Measurements from ENCODE around the gene LGMN. TPM values are rescaled to one million over a fixed set of nuclear protein-coding genes. Genes with fewer than 3 reads are reported as not detected.
A peak's percentile ranks its signal among the peaks of the same experiment; 100 is the strongest.
"Not testable (repeated sequence)": the region's sequence is repeated elsewhere in the genome, so short reads cannot be mapped to it uniquely, and the experiment has no call there.

LGMN gene
- total and polyA plus RNA-seq, 9 of the 15 experiments (the other 6 are each of a cell fraction or from before 2014, with no cell fraction given), result 0.05 to 1.4 (median 0.43) TPM; not detected in 2

DNA sequence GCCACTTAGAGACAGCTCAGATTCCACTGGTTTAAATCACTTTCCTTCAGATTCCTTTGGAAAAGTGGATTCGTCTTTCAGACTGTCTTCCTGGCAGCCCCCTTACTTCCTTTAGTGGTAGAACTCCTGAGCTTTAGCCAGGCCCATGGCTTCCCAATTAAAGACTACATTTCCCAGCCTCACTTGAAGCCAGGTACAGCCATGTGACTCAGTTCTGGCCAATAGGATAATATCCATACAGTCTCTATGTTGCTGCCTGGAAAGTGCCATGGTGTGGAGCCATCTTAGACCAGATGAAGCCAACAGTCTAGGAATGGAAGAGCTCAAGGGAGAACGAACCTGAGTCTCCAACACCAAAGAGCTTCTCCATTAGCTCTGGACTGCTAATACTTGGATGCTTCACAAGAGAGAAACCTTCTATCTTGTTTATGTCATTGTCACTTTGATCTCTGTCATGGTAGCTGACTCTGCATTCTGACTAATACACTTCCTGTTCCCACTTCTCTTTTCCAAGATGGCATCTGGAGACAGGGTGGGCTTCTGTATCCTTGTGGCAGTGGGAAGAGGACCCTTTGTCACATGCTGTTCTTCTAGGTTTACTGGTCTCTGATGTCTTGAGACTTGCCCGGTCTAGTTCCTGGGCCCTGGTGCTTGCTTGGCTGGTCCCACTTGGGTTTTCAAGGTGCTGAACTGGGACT, 30.6 kb upstream of the LGMN start:
- in situ Hi-C loops (cut with MboI), result not testable (repeated sequence)

More for the DNA sequence above, 30.6 kb upstream of the LGMN start:
- TF ChIP-seq HCFC1 (IDR thresholded peaks at IDR 0.05; ENCODE audit: low read depth, low read length), result peak; percentile 63
- peak; percentile 53; the same call in 1 of the 2 replicates for TF ChIP-seq ZNF143 (CRISPR knock-in tag; IDR thresholded peaks at IDR 0.05)
- peak in 1 of 3 experiments; percentile 25 for TF ChIP-seq YY1 (IDR thresholded peaks at IDR 0.05; ENCODE audit: borderline replicate concordance in 1 of 3, control insufficient read depth in 1 of 3, extremely low read depth in 1 of 3, insufficient read depth in 3 of 3, insufficient read length in 1 of 3, insufficient replicate concordance in 2 of 3, low read depth in 1 of 3, low read length in 2 of 3)
- TF ChIP-seq SPI1 (IDR thresholded peaks at IDR 0.05; ENCODE audit: borderline replicate concordance, low read depth, low read length), result peak; percentile 32; the same call in 1 of the 2 replicates
- TF ChIP-seq, protein P1, sequence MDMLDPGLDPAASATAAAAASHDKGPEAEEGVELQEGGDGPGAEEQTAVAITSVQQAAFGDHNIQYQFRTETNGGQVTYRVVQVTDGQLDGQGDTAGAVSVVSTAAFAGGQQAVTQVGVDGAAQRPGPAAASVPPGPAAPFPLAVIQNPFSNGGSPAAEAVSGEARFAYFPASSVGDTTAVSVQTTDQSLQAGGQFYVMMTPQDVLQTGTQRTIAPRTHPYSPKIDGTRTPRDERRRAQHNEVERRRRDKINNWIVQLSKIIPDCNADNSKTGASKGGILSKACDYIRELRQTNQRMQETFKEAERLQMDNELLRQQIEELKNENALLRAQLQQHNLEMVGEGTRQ (CRISPR knock-in tag; IDR thresholded peaks at IDR 0.05), result peak; percentile 82
- TF ChIP-seq, protein P2, sequence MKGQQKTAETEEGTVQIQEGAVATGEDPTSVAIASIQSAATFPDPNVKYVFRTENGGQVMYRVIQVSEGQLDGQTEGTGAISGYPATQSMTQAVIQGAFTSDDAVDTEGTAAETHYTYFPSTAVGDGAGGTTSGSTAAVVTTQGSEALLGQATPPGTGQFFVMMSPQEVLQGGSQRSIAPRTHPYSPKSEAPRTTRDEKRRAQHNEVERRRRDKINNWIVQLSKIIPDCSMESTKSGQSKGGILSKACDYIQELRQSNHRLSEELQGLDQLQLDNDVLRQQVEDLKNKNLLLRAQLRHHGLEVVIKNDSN (CRISPR knock-in tag; IDR thresholded peaks at IDR 0.05), result peak; percentile 63; the same call in 1 of the 2 replicates
- TF ChIP-seq RAD51 (IDR thresholded peaks at IDR 0.05; ENCODE audit: borderline replicate concordance, low read depth), result peak; percentile 35; the same call in 1 of the 2 replicates
- 17% methylated on average over 1 of the region's 3 CpGs for WGBS (ENCODE audit: insufficient coverage, low coverage, missing lambda C conversion rate)
- H3K9me1 ChIP-seq (ENCODE audit: control insufficient read depth, insufficient read depth, low read length); DNase-seq (ENCODE audit: extremely low read depth in 1 of 4, low spot score in 3 of 4); BruUV-seq (replicated peaks); H3K9ac ChIP-seq (ENCODE audit: insufficient read depth in 1 of 2, low read depth in 2 of 2, low read length in 2 of 2); POLR2A ChIA-PET; H3K27ac ChIP-seq (ENCODE audit: extremely low read depth, low read depth, low read length); H3K9me3 ChIP-seq (replicated peaks; ENCODE audit: control insufficient read depth, insufficient read depth, low read depth, low read length); H3K4me2 ChIP-seq (ENCODE audit: insufficient read depth, low read length); H3K36me3 ChIP-seq (ENCODE audit: control insufficient read depth, insufficient read depth, low read length); H3K4me3 ChIP-seq; H3K79me2 ChIP-seq (ENCODE audit: control insufficient read depth, insufficient read depth, low read length); H3K4me1 ChIP-seq (replicated peaks in 1 of 2; ENCODE audit: control insufficient read depth in 2 of 2, insufficient read depth in 2 of 2, low read length in 2 of 2); H2AFZ ChIP-seq (ENCODE audit: low read depth, low read length); CTCF ChIA-PET (ENCODE audit: low intra/inter-chr PET ratio); intact Hi-C loops (cut with micrococcal nuclease); H4K20me1 ChIP-seq (replicated peaks; ENCODE audit: control insufficient read depth, insufficient read depth, low read length); H3K27me3 ChIP-seq (ENCODE audit: control insufficient read depth in 2 of 2, insufficient read depth in 2 of 2, low read length in 2 of 2): not testable (repeated sequence)
- ATAC-seq, result peak; percentile 98
- FAIRE-seq, result peak; percentile 94
